AML-193 (cell line): ENCODE results near the gene CEP135.
"Not testable (repeated sequence)": the region's sequence is repeated elsewhere in the genome, so short reads cannot be mapped to it uniquely, and the experiment has no call there.

Experiments
- DNase-seq, 2 experiments: peaks; one replicate each; lab custom pipeline; 2025; lab: John Stamatoyannopoulos, UW

CEP135 gene

GRCh38 chr4:55947254-55947882, 1.4 kb upstream of the CEP135 start:
- peak; percentile 80 to 92 for DNase-seq

- no peak for DNase-seq
Measured at GRCh38 chr4:55947912-55948725, 626 bp upstream of the CEP135 start.

- no peak for DNase-seq
Measured at GRCh38 chr4:55949482-55949802, 697 bp downstream of the CEP135 start.

- no peak for DNase-seq
Measured at GRCh38 chr4:55951191-55951922, 2.6 kb downstream of the CEP135 start.

GRCh38 chr4:55955710-55956109, 7.0 kb downstream of the CEP135 start:
- DNase-seq = no peak

GRCh38 chr4:55959655-55960054, 10.9 kb downstream of the CEP135 start:
- no peak for DNase-seq

- no peak for DNase-seq
Measured at GRCh38 chr4:55964046-55964445, 15.3 kb downstream of the CEP135 start.

- DNase-seq = no peak
Measured at GRCh38 chr4:55965585-55965984, 16.8 kb downstream of the CEP135 start.

GRCh38 chr4:55966324-55966723, 17.6 kb downstream of the CEP135 start:
- not testable (repeated sequence) for DNase-seq

GRCh38 chr4:55967376-55967775, 18.6 kb downstream of the CEP135 start:
- no peak for DNase-seq

- DNase-seq = no peak
Measured at GRCh38 chr4:55973650-55974049, 24.9 kb downstream of the CEP135 start.

- DNase-seq = no peak
Measured at GRCh38 chr4:55977811-55978210, 29.1 kb downstream of the CEP135 start.

GRCh38 chr4:55979562-55979961, 30.8 kb downstream of the CEP135 start:
- DNase-seq = no peak

- no peak for DNase-seq
Measured at GRCh38 chr4:55980725-55981124, 32.0 kb downstream of the CEP135 start.

- no peak for DNase-seq
Measured at GRCh38 chr4:55982976-55983375, 34.2 kb downstream of the CEP135 start.

- DNase-seq = no peak
Measured at GRCh38 chr4:55989766-55990165, 41.0 kb downstream of the CEP135 start.

- DNase-seq = no peak
Measured at GRCh38 chr4:55993994-55994663, 45.4 kb downstream of the CEP135 start.

- no peak for DNase-seq
Measured at GRCh38 chr4:55996646-55997045, 47.9 kb downstream of the CEP135 start.

GRCh38 chr4:56003606-56004005, 54.9 kb downstream of the CEP135 start:
- DNase-seq = no peak

- DNase-seq = no peak
Measured at GRCh38 chr4:56004235-56004634, 55.5 kb downstream of the CEP135 start.

GRCh38 chr4:56007154-56007553, 58.4 kb downstream of the CEP135 start:
- no peak for DNase-seq

GRCh38 chr4:56008206-56008605, 59.5 kb downstream of the CEP135 start:
- DNase-seq = no peak

- no peak for DNase-seq
Measured at GRCh38 chr4:56026596-56026995, 77.9 kb downstream of the CEP135 start.
